Lower leg skin (tissue), 3 donors: ENCODE data around the gene PCSK6.

Experiments
- POLR2A ChIP-seq, 2 donors: fragments of 450-650 bp; IDR thresholded peaks; one replicate each; pipeline ENCODE4 v1.6.1; 2016 to 2017; ENCODE audit warnings: antibody characterized with exemption in 2 of 2, mild to moderate bottlenecking in 1 of 2, moderate library complexity in 1 of 2
- TF ChIP-seq, protein P1 (sequence below), 3 donors: fragments of 450-650 bp; IDR thresholded peaks; one replicate each; pipeline ENCODE4 v1.5.1; 2016; ENCODE audit warnings: antibody characterized with exemption in 3 of 3, mild to moderate bottlenecking in 3 of 3, moderate library complexity in 2 of 3

GRCh38 chr15:101482526-101483371 lies 6.8 kb downstream of the PCSK6 start:
- no peak for TF ChIP-seq POLR2A (IDR thresholded peaks at IDR 0.05)
- TF ChIP-seq, protein P1, sequence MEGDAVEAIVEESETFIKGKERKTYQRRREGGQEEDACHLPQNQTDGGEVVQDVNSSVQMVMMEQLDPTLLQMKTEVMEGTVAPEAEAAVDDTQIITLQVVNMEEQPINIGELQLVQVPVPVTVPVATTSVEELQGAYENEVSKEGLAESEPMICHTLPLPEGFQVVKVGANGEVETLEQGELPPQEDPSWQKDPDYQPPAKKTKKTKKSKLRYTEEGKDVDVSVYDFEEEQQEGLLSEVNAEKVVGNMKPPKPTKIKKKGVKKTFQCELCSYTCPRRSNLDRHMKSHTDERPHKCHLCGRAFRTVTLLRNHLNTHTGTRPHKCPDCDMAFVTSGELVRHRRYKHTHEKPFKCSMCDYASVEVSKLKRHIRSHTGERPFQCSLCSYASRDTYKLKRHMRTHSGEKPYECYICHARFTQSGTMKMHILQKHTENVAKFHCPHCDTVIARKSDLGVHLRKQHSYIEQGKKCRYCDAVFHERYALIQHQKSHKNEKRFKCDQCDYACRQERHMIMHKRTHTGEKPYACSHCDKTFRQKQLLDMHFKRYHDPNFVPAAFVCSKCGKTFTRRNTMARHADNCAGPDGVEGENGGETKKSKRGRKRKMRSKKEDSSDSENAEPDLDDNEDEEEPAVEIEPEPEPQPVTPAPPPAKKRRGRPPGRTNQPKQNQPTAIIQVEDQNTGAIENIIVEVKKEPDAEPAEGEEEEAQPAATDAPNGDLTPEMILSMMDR (IDR thresholded peaks at IDR 0.05), result no peak
